ENCODE data around the gene CRCP.
"Not testable (repeated sequence)": the region's sequence is repeated elsewhere in the genome, so short reads cannot be mapped to it uniquely, and the experiment has no call there.

The CRCP gene

GRCh38 chr7:66152371-66153191 lies 37.9 kb downstream of the CRCP start:
- DNase-seq = no peak

- DNase-seq = no peak
Measured at GRCh38 chr7:66153691-66154090, 39.0 kb downstream of the CRCP start.

GRCh38 chr7:66156035-66156434 lies 41.4 kb downstream of the CRCP start:
- DNase-seq = not testable (repeated sequence)

- DNase-seq = no peak
Measured at GRCh38 chr7:66157060-66157459, 42.4 kb downstream of the CRCP start.

GRCh38 chr7:66162622-66163021 lies 48.0 kb downstream of the CRCP start:
- no peak for DNase-seq

GRCh38 chr7:66163186-66163610 lies 48.6 kb downstream of the CRCP start:
- no peak for DNase-seq

- no peak for DNase-seq
Measured at GRCh38 chr7:66164356-66164755, 49.7 kb downstream of the CRCP start.

GRCh38 chr7:66167773-66168387 lies 53.2 kb downstream of the CRCP start:
- no peak for DNase-seq

- no peak for DNase-seq
Measured at GRCh38 chr7:66169616-66170015, 55.0 kb downstream of the CRCP start.

GRCh38 chr7:66170309-66171231 lies 55.9 kb downstream of the CRCP start:
- no peak for DNase-seq

GRCh38 chr7:66172536-66173401 lies 58.1 kb downstream of the CRCP start:
- DNase-seq = not testable (repeated sequence)

GRCh38 chr7:66173856-66174255 lies 59.2 kb downstream of the CRCP start:
- DNase-seq = no peak

- not testable (repeated sequence) for DNase-seq
Measured at GRCh38 chr7:66175006-66175405, 60.4 kb downstream of the CRCP start.

GRCh38 chr7:66176914-66177313 lies 62.3 kb downstream of the CRCP start:
- DNase-seq = no peak

GRCh38 chr7:66178258-66178657 lies 63.6 kb downstream of the CRCP start:
- DNase-seq = no peak

GRCh38 chr7:66181329-66181728 lies 66.7 kb downstream of the CRCP start:
- DNase-seq = no peak

GRCh38 chr7:66181845-66182244 lies 67.2 kb downstream of the CRCP start:
- no peak for DNase-seq

GRCh38 chr7:66182920-66183319 lies 68.3 kb downstream of the CRCP start:
- DNase-seq = no peak

GRCh38 chr7:66183700-66184099 lies 69.1 kb downstream of the CRCP start:
- DNase-seq = no peak

GRCh38 chr7:66185680-66186187 lies 71.1 kb downstream of the CRCP start:
- DNase-seq = no peak

GRCh38 chr7:66186991-66187390 lies 72.3 kb downstream of the CRCP start:
- no peak for DNase-seq

GRCh38 chr7:66187905-66188304 lies 73.3 kb downstream of the CRCP start:
- DNase-seq = no peak
